D341Med (cell line): ENCODE results near the gene GLB1L.
A peak's percentile ranks its signal among the peaks of the same experiment; 100 is the strongest.

Experiments
- DNase-seq: peaks from one replicate; pipeline ENCODE4 v3.0.0; 2012; ENCODE audit warnings: low spot score

Gene GLB1L

DNA sequence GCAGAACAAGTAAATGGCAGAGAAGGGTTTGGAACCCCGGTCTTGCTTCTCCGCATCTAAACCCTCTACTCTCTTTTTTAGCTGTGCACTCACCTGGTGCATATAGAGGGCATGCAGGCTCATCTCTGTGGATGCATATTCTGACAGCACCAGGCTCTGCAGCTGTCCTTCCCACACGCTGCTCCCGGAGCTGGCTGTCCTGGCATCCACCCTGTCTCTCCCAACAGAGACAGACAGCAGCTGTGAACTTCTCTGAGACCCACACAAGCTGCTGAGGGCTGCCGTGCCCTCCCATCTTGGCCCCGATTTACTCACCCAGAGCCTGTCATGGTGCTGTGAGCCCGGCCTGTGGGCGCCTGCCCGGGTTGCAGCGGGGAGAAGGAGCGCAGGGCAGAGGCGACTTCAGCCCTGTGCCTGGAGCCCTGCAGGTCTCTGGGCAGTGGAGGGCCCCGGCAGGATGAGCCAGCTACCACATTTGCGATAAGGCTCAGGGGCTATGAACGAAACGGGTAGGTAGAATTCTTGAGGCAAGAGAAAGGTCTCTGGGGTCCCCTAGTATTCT, 23.2 kb downstream of the GLB1L start:
- no peak for DNase-seq

DNA sequence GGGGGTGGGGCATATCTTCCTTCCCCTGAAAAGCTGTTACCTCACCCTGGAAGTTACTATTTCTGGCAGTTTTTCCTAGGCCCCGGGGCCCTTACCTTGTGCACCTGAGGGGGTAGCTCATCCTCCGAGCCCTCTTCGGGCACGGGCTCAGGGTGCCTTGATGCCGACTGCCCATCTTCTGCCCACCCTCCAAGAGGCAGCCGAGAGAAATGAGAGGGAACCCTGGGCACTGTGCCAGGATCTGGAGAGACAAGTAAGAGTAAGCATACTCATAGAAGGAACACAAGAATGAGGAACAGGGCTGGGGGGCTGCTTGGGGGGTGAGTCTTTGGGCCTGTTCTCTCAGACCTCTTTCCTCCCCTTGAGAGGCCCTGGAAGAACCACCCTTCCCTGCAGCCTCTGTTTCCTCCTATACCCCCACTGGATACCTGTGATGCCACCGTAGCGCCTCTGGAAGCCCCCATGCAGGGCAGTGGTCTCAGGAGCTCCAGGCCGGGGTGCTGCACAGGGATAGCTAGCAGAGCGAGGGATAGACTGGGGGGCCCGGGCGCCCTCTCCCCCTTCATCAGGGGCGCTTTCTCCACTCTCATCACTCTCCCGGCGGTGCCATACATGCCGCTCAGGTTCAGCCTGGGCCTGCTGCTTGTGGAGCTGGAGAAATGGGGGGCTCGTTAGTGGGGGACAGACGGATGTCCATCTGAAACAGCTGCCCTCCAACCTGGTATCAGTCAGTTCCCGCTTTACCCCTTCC, 24.4 kb downstream of the GLB1L start:
- DNase-seq, result no peak

DNA sequence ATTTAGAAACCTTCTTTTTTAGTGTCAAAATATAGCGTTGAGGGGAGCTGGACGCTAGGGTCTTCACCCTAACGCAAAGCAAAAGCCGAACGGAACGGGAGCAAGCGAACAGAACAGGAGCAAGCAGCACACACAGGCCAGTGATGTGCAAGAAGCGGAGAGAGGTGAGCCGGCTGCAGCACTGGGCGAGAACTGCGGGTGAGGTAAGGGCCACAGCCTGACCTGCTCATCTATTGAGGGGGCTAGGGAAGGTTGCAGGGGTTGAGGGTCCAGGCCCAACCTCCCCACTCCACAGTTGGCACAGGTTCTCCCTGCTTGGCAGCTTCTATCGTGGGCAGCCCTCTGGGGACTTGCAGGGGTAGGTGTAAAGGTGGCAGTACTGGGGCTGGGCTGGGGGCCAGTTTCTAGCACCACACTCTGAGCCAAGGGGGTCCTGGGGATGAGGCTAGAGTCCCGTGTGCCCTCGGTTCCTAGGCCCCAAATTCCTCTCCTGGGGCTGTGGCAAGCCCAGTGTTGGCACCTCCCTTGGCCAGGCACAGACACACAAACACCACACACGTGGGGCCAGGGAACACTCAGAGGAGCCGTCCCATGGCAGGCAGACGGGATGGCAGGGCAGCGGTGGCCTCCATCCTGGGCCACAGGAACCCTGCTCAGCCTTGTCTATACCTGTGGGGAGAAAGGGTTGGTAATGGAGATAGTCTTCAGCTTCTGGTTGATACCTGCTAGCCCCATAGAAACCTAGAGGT, 25.3 kb downstream of the GLB1L start:
- DNase-seq, result no peak

DNA sequence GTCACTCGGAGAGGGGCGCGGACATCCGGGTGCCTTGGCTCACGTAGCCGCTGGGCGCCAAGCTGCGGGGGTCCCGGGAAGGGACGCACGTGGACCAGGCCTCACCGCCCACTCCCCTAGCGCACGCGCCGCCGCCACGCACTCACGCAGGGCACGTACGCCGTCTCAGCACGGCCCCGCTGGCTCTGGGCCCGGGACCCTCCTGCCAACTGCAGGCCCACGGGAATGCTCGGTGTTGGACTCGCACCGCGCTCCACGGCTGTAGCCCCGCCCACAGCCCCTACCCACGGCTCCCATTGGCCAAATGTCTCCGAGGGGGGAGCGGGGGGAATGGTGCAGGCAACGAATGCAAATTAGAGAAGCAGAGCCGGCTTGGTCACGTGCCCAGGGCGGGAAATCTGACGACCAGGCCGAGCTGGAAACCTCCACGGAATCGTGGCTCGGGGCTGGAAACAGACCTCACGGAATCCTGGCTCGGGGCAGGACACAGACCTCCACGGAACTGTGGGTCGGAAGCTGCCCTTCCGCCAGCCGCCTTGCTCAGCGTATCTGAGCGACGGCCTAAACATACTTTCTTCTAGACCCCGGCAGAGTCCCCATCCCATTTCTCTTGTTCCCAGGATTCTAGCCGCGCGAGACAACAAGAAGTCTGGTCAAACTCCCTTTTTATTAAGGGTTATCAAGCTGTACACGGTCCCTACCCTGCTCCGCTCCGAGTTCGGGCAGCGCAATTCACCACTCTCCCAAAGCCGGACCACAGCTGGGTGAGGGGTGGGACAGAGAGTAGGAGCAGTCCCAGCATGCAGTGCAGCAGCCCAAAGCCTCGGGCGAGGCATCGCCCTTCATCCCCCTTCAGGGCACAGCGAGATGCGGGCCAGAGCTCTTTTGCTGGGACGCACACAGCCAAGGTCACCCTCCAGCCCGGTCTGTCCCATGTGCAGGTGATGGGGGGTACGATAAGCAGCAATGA, 26.2 kb downstream of the GLB1L start, which contains the start of gene ABCB6:
Gene ABCB6 (minus strand): TSS at position 227 of the 970 bp plus-strand sequence. CDS start 285 bp downstream, outside the sequence.
- DNase-seq, result peak; percentile 95

DNA sequence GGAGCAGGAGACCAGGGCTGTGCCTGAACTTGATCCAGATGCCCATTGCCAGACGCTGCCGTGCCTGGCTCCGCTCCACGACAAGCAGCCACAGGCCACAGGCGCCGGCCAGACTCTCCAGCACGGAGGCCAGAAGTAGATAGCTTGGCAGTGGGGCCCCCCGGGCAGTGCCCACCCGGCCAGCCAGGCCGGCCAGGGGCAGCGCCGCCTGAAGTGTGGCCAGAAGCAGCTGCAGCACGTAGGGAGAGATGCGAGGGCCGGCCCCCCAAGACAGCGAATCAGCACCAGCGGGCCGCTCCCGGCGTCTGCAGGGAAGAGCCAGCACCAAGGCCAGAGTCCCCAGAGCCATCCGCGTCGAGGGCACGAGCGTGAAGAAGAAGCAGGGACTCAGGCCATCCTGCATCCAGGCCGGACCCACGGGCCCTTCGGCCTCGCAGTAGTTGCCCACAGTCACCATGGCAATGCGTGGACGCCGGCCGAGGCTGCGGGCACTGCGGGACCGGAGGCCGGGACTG, 27.0 kb downstream of the GLB1L start:
- DNase-seq, result peak; percentile 57

DNA sequence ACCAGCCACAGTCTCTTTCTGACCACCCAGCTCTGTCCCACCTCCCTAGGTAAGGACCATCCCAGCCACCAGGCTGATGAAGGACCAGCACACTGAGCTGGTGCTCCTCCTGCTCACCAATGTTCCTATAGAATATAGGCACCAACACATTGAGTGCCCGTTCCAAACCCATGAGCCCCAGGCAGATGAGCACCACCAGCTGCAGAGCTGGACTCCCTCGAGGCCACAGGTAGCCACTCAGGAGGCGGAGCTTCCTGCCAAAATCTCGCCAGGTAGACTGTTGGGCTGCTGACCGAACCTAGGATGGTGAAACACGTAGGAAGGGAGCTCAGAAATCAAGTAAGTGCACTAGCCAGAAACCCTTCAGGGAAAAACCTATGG, 28.7 kb downstream of the GLB1L start:
- DNase-seq, result no peak

DNA sequence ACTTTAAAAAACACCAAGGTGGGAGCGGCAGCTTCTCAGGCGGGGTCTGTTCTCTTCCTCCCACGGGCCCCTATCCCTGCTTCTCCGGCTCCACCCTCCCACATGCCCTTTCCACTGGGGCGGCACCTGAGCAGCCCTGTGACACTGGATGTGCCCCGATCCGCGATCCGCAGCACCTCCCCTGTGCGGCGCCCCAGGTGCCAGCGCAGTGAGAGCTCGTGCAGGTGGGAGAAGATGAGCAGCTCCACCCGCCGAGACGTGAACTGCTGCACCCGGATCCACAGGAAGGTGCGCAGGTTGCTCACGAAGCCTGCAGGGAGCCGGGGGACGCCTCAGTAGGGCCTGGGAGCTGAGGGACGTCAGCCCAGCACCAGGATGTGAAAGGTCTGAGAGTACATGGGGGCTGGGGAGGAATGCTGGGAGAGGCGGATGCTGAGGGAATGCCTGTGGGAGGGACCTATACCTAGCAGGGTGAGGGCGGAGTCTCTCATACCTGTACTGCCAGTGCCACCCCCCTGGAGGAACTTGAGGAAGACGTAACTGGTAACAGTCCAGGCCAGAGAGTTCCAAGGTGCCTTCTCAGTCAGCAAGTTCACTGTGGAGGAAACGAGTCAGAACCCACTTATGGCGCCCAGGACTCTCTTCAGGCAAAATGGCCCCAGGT, 29.2 kb downstream of the GLB1L start:
- no peak for DNase-seq

DNA sequence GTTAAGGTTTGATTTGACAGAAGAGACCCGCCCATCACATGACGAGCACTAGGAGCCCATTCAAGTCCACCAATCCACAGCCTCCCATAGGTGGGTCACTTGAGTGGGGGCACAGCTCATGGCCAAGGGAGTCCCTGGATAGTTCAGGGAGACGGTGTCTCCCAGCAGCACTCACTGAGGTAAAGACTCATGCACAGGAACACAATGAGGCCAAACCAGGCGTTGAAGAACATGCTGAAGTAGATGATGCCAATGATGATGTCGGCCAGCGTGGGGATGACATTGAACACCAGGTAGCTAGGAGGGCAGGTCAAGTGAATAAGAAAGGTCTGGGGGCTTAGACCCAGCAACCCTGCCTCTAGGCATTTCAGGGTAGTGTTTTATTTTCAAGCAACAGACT, 30.5 kb downstream of the GLB1L start:
- no peak for DNase-seq

DNA sequence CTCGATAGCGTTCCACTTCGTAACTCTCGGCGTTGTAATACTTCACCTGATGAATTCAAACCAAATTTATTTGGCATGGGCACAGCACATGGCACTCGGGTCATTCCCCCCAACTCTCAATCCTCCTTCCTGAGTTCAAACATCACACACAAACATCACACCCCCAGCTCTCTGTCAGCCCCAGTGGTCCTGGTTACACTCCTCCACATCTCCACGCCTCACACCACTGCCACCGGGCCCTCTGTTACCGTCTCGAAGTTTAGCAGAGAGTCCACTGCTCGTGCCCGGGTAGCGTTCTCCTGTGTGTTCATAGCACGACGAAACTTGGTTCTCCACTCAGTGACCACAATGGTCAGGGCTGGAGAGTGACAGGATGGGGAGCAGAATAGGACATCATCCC, 31.1 kb downstream of the GLB1L start:
- DNase-seq, result no peak

DNA sequence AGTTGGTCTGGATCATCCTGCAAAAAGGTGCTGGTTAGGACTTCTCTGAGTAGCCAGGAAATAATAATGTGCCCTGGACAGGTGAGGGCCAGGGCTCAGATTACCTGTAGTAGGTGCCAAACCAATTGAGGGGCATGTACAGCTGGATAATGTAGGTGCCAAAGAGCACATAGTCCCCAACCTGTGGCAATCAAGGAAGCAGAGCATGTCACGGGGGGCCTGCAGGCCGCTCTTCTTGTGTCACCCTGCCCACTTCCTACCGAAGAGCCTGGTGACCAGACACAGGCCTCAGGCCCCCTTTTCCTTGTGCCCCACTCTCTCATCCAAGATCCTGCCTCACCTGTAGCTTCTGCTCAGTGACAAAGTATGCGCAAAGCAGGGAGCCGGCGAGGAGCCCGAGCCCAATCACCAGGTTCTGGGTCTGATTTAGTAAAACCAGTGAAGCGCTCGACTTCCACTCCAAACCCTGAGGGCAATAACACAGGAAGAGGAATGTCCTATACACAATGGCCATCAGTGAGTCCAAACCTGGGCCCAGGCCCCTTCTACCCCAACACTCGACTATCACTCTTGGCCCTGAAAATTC, 31.7 kb downstream of the GLB1L start:
- DNase-seq, result no peak

DNA sequence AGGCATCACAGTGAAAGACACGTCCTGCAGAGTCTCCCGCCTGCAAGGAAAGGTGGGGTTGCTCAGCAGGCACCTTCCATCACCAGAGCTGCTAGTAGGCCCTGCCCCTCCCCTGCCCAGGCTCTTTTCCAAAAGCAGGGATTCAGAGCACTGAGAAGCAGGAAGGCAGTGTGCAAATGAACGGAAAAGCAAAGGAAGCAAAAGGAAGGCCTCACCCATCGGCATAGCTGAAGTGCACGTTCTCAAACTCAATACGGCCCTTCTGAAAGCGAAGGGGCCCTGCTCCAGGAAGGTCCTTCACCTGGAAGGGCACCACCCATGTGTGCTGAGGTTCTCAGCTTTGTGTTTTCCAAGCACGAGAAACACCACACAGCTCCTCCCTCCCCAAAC, 32.2 kb downstream of the GLB1L start:
- no peak for DNase-seq

DNA sequence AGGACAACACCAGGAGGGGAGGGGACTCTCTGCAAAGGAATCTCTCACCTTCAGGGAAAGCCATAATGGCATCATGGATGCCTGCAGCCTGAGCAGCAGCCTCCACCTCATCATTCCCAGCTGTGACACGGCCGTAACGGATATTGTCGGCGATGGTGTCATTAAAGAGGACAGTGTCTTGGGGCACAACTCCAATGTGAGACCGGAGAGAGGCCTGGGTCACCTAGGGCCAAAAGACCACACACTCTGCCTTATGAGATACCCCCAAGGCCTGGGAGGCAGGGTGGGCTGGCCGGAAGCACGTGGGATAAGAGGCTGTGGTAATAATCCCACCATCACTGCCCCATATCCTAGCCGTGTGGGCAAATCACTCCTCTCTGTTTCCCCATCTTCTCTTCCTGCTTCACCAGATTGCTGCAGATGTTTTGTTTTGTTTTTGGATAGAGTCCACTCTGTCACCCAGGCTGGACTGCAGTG, 34.3 kb downstream of the GLB1L start:
- no peak for DNase-seq

DNA sequence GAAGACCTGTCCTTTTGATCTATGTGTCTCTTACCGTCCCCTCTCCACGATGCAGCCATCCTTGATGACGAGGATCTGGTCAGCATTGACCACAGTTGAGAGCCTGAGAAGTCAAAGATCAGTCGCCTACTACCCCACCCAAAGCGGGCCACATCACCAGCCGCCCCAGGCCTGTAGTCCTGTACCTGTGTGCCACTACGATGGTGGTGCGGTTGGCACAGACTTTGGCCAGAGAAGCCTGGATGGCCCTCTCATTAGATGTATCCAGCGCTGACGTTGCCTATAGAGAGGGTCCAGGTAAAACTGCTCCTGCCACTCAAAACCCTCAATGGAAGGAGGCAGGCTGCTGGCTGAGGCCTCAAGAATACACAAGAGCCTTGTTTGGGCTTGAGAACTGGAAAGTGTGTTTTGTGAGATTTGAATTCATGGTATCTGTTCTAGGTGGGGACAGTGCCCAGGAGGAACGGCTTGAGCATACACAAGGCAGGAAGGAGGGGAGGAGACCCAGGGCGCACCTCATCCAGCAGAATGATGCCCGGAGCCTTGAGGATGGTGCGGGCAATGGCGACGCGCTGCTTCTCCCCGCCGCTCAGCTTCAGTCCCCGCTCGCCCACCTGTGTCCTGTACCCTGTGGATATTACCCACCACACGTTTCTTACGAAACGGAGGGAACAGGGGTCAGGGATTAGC, 34.9 kb downstream of the GLB1L start:
- no peak for DNase-seq

DNA sequence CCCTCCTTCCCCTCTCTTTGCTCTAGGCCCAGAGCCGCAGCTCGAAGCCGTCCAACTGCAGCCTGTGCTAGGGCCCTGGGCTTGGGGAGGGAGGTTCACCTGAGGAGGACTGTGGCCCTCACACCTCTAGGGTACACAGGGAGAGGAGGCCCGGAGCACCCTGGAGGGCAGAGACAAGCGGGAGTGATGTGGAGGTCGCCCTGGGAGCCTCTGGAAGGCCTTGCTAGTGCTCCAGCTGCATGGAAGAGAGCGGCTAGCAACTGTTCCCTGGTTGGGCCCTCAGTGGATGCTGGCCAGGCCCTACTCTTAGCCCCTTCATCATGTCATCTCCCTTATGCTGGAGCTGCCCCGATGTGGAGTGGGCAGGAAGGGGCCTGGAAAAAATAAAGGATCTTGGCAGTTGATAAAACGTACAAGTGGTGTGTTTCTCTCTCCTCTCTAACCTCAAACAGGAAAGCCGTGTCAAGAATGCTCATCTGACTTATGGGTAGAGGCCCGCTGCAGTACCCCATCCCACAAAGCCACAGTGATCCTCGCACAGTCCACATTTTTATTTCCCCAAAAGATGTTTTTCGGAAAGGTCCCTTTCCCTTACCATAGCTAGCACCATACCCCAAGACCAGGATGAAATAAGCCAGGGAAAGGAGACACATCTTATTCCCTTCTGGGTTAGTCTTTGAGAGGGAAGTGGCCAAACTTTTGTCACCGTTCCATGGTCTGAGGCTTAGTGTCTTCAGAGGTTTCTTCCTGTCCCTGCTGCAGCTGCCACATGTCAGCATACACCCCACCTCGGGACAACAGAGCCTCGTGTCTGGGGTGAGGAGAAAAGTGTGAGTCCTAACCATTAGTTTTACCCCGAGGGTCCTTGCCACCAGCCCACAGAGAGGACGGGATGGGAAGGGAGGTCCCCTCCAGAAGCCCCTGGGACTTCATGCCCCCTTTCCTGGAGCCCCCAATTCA, 35.7 kb downstream of the GLB1L start:
- no peak for DNase-seq

DNA sequence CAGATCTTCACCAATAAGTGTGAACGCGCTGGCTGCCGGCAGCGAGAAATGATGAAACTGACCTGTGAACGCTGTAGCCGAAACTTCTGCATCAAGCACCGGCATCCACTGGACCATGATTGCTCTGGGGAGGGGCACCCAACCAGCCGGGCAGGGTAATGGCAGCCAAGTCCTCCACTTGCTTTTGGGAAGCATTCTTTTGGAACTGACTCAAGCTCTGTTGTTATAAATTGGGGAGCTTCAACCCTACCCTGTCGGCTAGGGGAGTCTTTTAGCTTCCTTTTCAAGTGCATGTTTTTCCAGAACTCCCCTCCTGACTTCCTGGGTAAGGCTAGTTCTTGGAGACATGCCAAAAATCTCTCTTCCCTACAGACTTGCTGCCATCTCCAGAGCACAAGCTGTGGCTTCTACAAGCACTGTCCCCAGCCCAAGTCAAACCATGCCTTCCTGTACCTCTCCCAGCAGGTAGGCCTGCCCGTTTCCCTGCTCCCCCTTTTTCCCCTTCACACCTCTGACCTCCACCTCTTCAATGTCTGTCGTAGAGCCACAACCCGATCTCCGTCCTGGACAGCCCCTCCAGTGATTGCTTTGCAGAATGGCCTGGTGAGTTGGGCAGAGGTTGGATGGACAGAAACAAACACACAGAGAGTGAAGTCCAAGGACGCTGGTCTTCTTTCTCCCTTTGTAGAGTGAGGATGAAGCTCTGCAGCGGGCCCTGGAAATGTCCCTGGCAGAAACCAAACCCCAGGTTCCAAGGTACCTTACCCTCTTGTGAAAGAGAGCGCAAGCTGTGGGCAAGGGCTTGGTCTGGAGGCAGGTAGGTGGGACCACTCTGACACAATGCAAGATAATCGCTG, 37.1 kb downstream of the GLB1L start:
- no peak for DNase-seq

DNA sequence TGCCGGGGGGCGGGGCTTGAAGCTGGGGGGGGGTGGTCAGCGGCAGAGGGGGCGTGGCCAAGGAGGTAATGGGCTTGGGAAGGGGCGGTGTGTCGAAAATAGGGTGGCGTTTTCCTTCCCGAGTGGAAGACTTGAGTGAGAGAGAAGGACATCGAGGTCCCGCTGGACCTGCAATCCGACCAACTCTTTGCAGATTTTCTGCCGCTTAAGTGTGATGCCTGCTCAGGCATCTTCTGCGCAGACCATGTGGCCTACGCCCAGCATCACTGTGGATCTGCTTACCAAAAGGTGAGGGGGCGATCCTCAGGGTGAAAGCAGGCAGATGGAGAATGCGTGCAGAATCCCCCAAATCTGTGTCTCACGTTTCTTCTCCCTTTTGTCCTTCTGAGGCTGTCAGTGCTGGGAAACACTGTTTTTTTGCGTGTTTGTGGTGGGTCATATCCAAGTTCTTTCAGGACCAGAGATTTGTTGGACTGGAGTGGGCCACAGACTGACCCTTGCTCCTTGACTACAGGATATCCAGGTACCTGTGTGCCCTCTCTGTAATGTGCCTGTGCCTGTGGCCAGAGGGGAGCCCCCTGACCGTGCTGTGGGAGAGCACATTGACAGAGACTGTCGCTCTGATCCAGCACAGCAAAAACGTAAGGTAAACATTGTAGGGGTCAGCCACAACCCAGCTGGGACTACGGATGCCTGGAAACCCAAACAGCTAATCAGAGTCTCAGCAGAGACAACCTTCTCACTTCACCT, 37.9 kb downstream of the GLB1L start:
- no peak for DNase-seq
